Kidney (tissue), 14 donors: ENCODE measurements around the gene EEF1AKMT4. TPM values are rescaled to one million over a fixed set of nuclear protein-coding genes. Genes with fewer than 3 reads are reported as not detected.

Source experiments
- DNase-seq, 5 donors: peaks; one replicate each; pipeline ENCODE4 v3.0.0-alpha.2; 2013 to 2020
- FAIRE-seq: peaks from 2 replicates; lab custom pipeline; 2012; peaks lifted over from hg19 to GRCh38; lab: Jason Lieb, UNC
- H3K27ac ChIP-seq, 2 donors: one replicate each; pipeline ENCODE4 v1.7.0; 2013; ENCODE audit warnings: low read depth in 2 of 2, low read length in 2 of 2, inconsistent platforms in 1 of 2
- H3K27me3 ChIP-seq: one replicate; pipeline ENCODE4 v1.7.1; 2013; ENCODE audit warnings: low read length, inconsistent platforms; ENCODE audit not compliant: control insufficient read depth, insufficient read depth
- H3K36me3 ChIP-seq, 3 donors: one replicate each; pipeline versions ENCODE4 v1.7.0 to v1.7.1; 2013; ENCODE audit warnings: low read length in 3 of 3, control low read depth in 1 of 3, inconsistent platforms in 1 of 3; ENCODE audit not compliant: insufficient read depth in 3 of 3, control insufficient read depth in 2 of 3
- H3K4me1 ChIP-seq, 3 donors: one replicate each; pipeline versions ENCODE4 v1.7.0 to v1.7.1; 2013; ENCODE audit warnings: low read length in 3 of 3, inconsistent platforms in 1 of 3, low read depth in 1 of 3; ENCODE audit not compliant: control insufficient read depth in 2 of 3, insufficient read depth in 2 of 3
- H3K4me3 ChIP-seq, 3 donors: one replicate each; pipeline versions ENCODE4 v1.7.0 to v1.8.1; 2013; ENCODE audit warnings: low read length in 3 of 3, control low read depth in 1 of 3, inconsistent platforms in 1 of 3
- H3K9ac ChIP-seq, 3 donors: one replicate each; pipeline versions ENCODE4 v1.7.0 to v1.7.1; 2013; ENCODE audit warnings: low read length in 3 of 3, control low read depth in 1 of 3, inconsistent platforms in 1 of 3
- H3K9me3 ChIP-seq, 3 donors: one replicate each; pipeline versions ENCODE4 v1.7.0 to v1.7.1; 2013; ENCODE audit warnings: low read length in 3 of 3, control low read depth in 1 of 3, inconsistent platforms in 1 of 3; ENCODE audit not compliant: control insufficient read depth in 2 of 3, insufficient read depth in 1 of 3
- CTCF ChIP-seq: IDR thresholded peaks from 3 replicates; pipeline ENCODE4 v1.5.1; 2012; ENCODE audit warnings: mild to moderate bottlenecking, moderate library complexity, borderline replicate concordance; ENCODE audit not compliant: insufficient read depth; ENCODE audit errors: extremely low read depth
- intact Hi-C: fragments of 100-400 bp; cut with DNase I; formaldehyde crosslinking; loops from one replicate; pipeline ENCODE4 v1.11.1; 2022
- polyA plus RNA-seq: library from polyadenylated mRNA; stranded (reverse); fragments of 350-450 nt; fragmentation: Illumina TruSeq; extraction: RNeasy Lipid Tissue Mini Kit (QIAGEN cat#74804); gene quantifications from one replicate; pipeline ENCODE4 v1.2.3, GENCODE V29; 2014; ENCODE audit warnings: low read depth, low replicate concordance; ENCODE audit not compliant: insufficient read depth
- total RNA-seq: library from RNA; stranded (reverse); fragmentation: NEBNext Ultra II Directional; extraction: Animal tissue kit (Norgen Biotek cat#: 25700); gene quantifications from one replicate; pipeline ENCODE4 v1.2.1, GENCODE V29; 2021
- donor health status: control.
- donor health status: control.
- donor health status: control.
- donor health status: control.
- donor health status: control.
- donor health status: DM: yes; HTN: yes; CAD: no.
- donor health status: Normal renal cell carcinoma (clear cell type).

EEF1AKMT4 gene
- total and polyA plus RNA-seq, 2 donors from 2014 or later, result 2.8 to 6.1 TPM

GRCh38 chr3:184238246-184238818, 11.1 kb upstream of the EEF1AKMT4 start:
- Histone ChIP-seq H3K9ac (no peak overlapping the region), H3K27ac (no peak overlapping the region), H3K36me3 (peaks cover 0 to 8% (median 6%) of the 10 kb centered on the region in 3 donors), H3K9me3 (no peaks in the 10 kb centered on the region), H3K4me3 (no peak overlapping the region), H3K4me1 (peaks cover 0 to 3% (median 0%) of the 10 kb centered on the region in 3 donors), H3K27me3 (no peaks in the 10 kb centered on the region)
- intact Hi-C loops, result no loop called here
- FAIRE-seq (no peak), DNase-seq (peak in 1 of 5 donors; percentile 70)
- TF ChIP-seq CTCF, result no peak

GRCh38 chr3:184239221-184239620, 10.3 kb upstream of the EEF1AKMT4 start:
- DNase-seq (peak in 1 of 5 donors; percentile 45), FAIRE-seq (no peak)
- intact Hi-C loops, result no loop called here
- Histone ChIP-seq H3K27ac (no peak overlapping the region), H3K9ac (no peak overlapping the region), H3K36me3 (peaks cover 0 to 13% (median 9%) of the 10 kb centered on the region in 3 donors), H3K4me3 (no peak overlapping the region), H3K27me3 (no peaks in the 10 kb centered on the region), H3K4me1 (peaks cover 0 to 3% (median 0%) of the 10 kb centered on the region in 3 donors), H3K9me3 (no peaks in the 10 kb centered on the region)
- TF ChIP-seq CTCF, result no peak

GRCh38 chr3:184239708-184240107, 9.8 kb upstream of the EEF1AKMT4 start:
- H3K9ac ChIP-seq, result no peak overlapping the region
- peaks cover 0 to 3% (median 0%) of the 10 kb centered on the region in 3 donors for H3K4me1 ChIP-seq
- TF ChIP-seq CTCF, result no peak
- intact Hi-C loops, result no loop called here
- no peaks in the 10 kb centered on the region for H3K27me3 ChIP-seq
- H3K36me3 ChIP-seq, result peaks cover 0 to 18% (median 9%) of the 10 kb centered on the region in 3 donors
- DNase-seq (peak in 1 of 5 donors; percentile 55), FAIRE-seq (no peak)
- no peak overlapping the region for H3K4me3 ChIP-seq
- H3K9me3 ChIP-seq, result no peaks in the 10 kb centered on the region
- no peak overlapping the region for H3K27ac ChIP-seq
